Skeletal muscle tissue (tissue), 4 donors: ENCODE results near the gene SMIM5. TPM values are rescaled to one million over a fixed set of nuclear protein-coding genes. Genes with fewer than 3 reads are reported as not detected.

Experiments
- H3K27ac ChIP-seq: one replicate; pipeline ENCODE4 v1.7.0; 2013; ENCODE audit warnings: mild to moderate bottlenecking, low read depth, low read length, inconsistent platforms
- H3K27me3 ChIP-seq, 3 donors: one replicate each; pipeline ENCODE4 v1.7.0; 2013; ENCODE audit warnings: low read length in 3 of 3; ENCODE audit not compliant: control insufficient read depth in 3 of 3, insufficient read depth in 3 of 3
- H3K36me3 ChIP-seq, 3 donors: one replicate each; pipeline ENCODE4 v1.7.0; 2013; ENCODE audit warnings: low read length in 3 of 3; ENCODE audit not compliant: control insufficient read depth in 3 of 3, insufficient read depth in 3 of 3
- H3K4me1 ChIP-seq, 3 donors: one replicate each; pipeline ENCODE4 v1.7.0; 2013; ENCODE audit warnings: low read length in 3 of 3, mild to moderate bottlenecking in 3 of 3; ENCODE audit not compliant: control insufficient read depth in 3 of 3, insufficient read depth in 3 of 3
- H3K4me3 ChIP-seq, 3 donors: one replicate each; pipeline ENCODE4 v1.7.0; 2013; ENCODE audit warnings: low read length in 3 of 3
- H3K9ac ChIP-seq, 3 donors: one replicate each; pipeline ENCODE4 v1.7.0; 2013; ENCODE audit warnings: low read length in 3 of 3, mild to moderate bottlenecking in 3 of 3, moderate library complexity in 2 of 3, low read depth in 1 of 3
- H3K9me3 ChIP-seq, 3 donors: one replicate each; pipeline ENCODE4 v1.7.0; 2013; ENCODE audit warnings: low read length in 3 of 3; ENCODE audit not compliant: control insufficient read depth in 3 of 3
- total RNA-seq: library from RNA; depleted of rRNA; stranded (reverse); fragments of >200 nt; gene quantifications from one replicate; pipeline ENCODE4 v1.2.3, GENCODE V29; 2014
- donor health status: Osteomylitis.

SMIM5 gene
- total RNA-seq, 1 donor from 2014 or later = 3.7 TPM

DNA sequence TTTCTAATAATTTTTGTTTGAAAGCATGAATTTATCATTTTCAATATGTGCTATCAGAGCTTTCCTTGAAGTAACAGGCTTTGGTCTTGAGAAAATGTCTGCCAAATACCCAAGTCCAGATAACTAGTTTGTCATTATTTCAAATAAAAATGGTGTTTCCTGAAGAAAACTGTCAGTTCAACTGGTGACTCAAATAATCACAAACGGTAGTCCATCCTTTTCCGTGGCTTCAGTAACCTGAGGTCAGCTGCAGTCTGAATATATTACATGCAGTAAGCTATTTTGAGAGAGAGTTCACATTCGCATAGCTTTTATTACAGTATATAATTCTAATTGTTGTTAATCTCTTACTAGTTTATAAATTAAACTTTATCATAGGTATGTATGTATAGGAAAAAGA is 43.2 kb downstream of the SMIM5 start:
- no peaks in the 10 kb centered on the region for H3K27me3 ChIP-seq
- no peak overlapping the region for H3K4me3 ChIP-seq
- H3K27ac ChIP-seq = no peak overlapping the region
- H3K9ac ChIP-seq = no peak overlapping the region
- H3K4me1 ChIP-seq = peaks cover 3 to 6% (median 3%) of the 10 kb centered on the region in 3 donors
- no peaks in the 10 kb centered on the region for H3K9me3 ChIP-seq
- H3K36me3 ChIP-seq = peaks cover 19 to 29% (median 29%) of the 10 kb centered on the region in 3 donors

DNA sequence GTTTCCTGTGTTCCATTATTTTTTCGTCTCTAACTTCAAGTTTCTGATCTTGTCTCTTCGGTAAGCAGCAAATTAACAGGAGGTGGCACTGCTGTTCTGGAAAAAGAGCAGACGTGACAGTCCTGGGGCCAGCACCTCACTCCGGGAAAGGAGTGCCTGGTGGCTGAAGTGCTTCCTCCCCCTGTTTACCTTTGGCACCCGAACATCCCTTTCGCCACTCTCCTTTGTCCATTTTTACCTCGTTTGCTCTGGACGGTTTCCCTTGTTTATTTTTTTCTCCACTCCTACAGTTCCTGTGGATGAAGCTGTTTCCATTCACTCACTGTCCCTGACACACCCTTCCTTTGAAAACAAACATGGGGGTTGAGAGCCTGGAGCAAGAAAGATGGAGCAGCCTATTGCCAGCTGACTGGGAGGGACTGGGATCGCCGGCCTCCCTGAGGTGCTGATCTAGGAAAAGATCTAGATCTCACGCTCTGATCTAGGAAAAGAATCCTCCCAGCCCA is 46.5 kb downstream of the SMIM5 start:
- Histone ChIP-seq H3K9ac (no peak overlapping the region), H3K9me3 (no peaks in the 10 kb centered on the region), H3K36me3 (peaks cover 5 to 8% (median 6%) of the 10 kb centered on the region in 3 donors), H3K4me1 (peaks cover 6 to 14% (median 8%) of the 10 kb centered on the region in 3 donors), H3K4me3 (no peak overlapping the region), H3K27ac (peak overlapping the region; percentile 5), H3K27me3 (no peaks in the 10 kb centered on the region)

- no peak overlapping the region for H3K9ac ChIP-seq
- no peak overlapping the region for H3K4me3 ChIP-seq
- H3K9me3 ChIP-seq = no peaks in the 10 kb centered on the region
- H3K27me3 ChIP-seq = no peaks in the 10 kb centered on the region
- H3K4me1 ChIP-seq = peaks cover 12 to 21% (median 14%) of the 10 kb centered on the region in 3 donors
- H3K27ac ChIP-seq = peak overlapping the region; percentile 5
- peaks cover 5 to 8% (median 6%) of the 10 kb centered on the region in 3 donors for H3K36me3 ChIP-seq
Measured at GRCh38 chr17:75680431-75680830, 47.2 kb downstream of the SMIM5 start.

- H3K4me1 ChIP-seq = peaks cover 18 to 23% (median 20%) of the 10 kb centered on the region in 3 donors
- peak overlapping the region in 1 of 3 donors; percentile 11 for H3K9ac ChIP-seq
- no peak overlapping the region for H3K4me3 ChIP-seq
- H3K9me3 ChIP-seq = no peaks in the 10 kb centered on the region
- H3K36me3 ChIP-seq = peaks cover 5 to 8% (median 6%) of the 10 kb centered on the region in 3 donors
- H3K27me3 ChIP-seq = no peaks in the 10 kb centered on the region
- H3K27ac ChIP-seq = no peak overlapping the region
Measured at GRCh38 chr17:75681289-75681688, 48.1 kb downstream of the SMIM5 start.

DNA sequence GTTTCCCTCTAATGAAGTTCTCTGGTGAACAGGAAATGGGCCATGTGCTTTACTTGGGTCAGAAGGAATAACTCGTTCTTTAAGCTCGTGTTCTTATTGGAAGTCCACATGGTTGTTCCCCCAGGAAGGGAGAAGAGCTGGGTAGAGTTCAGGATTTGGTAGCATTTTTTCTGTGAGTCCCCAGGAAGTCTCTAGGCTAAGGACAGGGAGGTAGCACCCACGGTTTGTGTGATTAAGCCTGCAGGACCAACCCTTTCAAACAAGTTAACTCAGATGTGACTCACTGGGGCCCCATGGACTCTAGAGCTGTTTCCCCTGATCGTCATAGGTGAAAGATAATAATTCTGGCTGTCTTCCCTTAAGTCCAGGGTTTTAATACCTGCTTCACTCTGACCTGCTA is 50.3 kb downstream of the SMIM5 start:
- H3K36me3 ChIP-seq = peaks cover 3 to 5% (median 4%) of the 10 kb centered on the region in 3 donors
- no peak overlapping the region for H3K4me3 ChIP-seq
- peaks cover 33 to 36% (median 35%) of the 10 kb centered on the region in 3 donors for H3K4me1 ChIP-seq
- H3K27me3 ChIP-seq = no peaks in the 10 kb centered on the region
- no peak overlapping the region for H3K27ac ChIP-seq
- H3K9ac ChIP-seq = no peak overlapping the region
- H3K9me3 ChIP-seq = no peaks in the 10 kb centered on the region

DNA sequence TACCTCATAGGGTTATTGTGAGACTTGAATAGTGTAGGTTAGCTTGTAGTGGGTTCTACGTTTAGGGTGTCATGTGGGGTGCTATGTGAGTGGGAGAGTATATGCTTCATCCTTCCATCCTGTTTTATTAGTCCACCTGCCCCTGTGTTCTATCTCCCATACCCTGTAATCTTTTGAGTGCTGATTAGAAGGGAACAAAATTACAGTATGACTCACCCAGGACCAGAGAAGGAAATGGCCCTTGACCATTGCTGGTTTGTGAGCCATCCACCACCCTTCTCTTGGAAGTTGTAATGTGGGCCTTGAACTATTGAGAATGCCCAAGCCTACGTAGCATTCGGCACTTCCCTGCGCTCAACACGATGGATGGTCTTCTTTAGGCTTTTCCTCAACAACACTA is 51.0 kb downstream of the SMIM5 start:
- no peaks in the 10 kb centered on the region for H3K27me3 ChIP-seq
- H3K27ac ChIP-seq = no peak overlapping the region
- H3K4me1 ChIP-seq = peaks cover 35 to 42% (median 40%) of the 10 kb centered on the region in 3 donors
- no peak overlapping the region for H3K4me3 ChIP-seq
- H3K9me3 ChIP-seq = no peaks in the 10 kb centered on the region
- peaks cover 3 to 5% (median 3%) of the 10 kb centered on the region in 3 donors for H3K36me3 ChIP-seq
- H3K9ac ChIP-seq = no peak overlapping the region

- Histone ChIP-seq H3K36me3 (peaks cover 0 to 3% (median 3%) of the 10 kb centered on the region in 3 donors), H3K9me3 (no peaks in the 10 kb centered on the region), H3K9ac (no peak overlapping the region), H3K4me1 (peaks cover 31 to 45% (median 44%) of the 10 kb centered on the region in 3 donors), H3K4me3 (no peak overlapping the region), H3K27me3 (no peaks in the 10 kb centered on the region), H3K27ac (no peak overlapping the region)
Measured at GRCh38 chr17:75684924-75685323, 51.7 kb downstream of the SMIM5 start.

- Histone ChIP-seq H3K9me3 (no peaks in the 10 kb centered on the region), H3K36me3 (peaks cover 0 to 3% (median 0%) of the 10 kb centered on the region in 3 donors), H3K9ac (no peak overlapping the region), H3K27ac (peak overlapping the region; percentile 45), H3K4me1 (peaks cover 31 to 49% (median 46%) of the 10 kb centered on the region in 3 donors), H3K27me3 (no peaks in the 10 kb centered on the region), H3K4me3 (no peak overlapping the region)
Measured at GRCh38 chr17:75685499-75685898, 52.3 kb downstream of the SMIM5 start.

DNA sequence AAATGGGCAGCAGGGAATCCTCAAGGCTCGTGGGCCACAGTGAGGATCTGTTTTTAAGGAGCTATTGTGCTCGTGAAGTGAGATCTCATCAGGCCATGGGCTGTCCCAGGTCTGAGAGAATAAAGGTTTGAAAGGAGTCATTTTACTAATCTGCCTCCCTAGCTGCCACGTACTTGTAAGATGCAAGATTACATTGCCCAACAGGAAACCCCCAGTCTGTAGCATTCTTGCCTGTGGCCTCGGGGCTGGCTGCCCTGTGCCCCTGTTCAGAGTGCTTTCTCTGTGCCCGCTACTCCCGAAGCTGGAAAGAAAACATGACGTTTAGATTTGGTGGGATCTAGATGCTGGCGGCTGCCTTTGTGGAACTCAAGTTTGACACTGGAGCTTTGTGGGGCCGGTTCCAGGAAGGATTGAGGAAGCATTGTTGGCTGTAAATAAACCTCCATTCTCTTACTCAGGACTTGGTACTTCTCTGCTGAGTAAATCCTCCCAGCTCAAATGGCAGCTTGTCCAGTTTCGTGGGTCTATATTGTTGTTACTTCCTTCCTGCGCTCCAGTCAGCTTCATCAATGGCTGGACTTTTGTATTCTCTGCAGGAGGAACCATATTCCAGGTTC is 55.1 kb downstream of the SMIM5 start:
- Histone ChIP-seq H3K27ac (peak overlapping the region; percentile 67), H3K27me3 (no peaks in the 10 kb centered on the region), H3K4me1 (peaks cover 48 to 74% (median 63%) of the 10 kb centered on the region in 3 donors), H3K9ac (peak overlapping the region; percentile 20 to 55 (median 21)), H3K36me3 (peaks cover 3 to 6% (median 4%) of the 10 kb centered on the region in 3 donors), H3K4me3 (no peak overlapping the region), H3K9me3 (no peaks in the 10 kb centered on the region)

- Histone ChIP-seq H3K27me3 (no peaks in the 10 kb centered on the region), H3K27ac (peak overlapping the region; percentile 67), H3K4me1 (peaks cover 55 to 83% (median 73%) of the 10 kb centered on the region in 3 donors)
Measured at GRCh38 chr17:75689441-75689873, 56.2 kb downstream of the SMIM5 start.

More at GRCh38 chr17:75689441-75689873, 56.2 kb downstream of the SMIM5 start:
- Histone ChIP-seq H3K9ac (no peak overlapping the region), H3K36me3 (peaks cover 3 to 6% (median 4%) of the 10 kb centered on the region in 3 donors), H3K9me3 (no peaks in the 10 kb centered on the region), H3K4me3 (no peak overlapping the region)
